Activated naive CD4-positive, alpha-beta T cell treated with anti-CD3 and anti-CD28 coated beads, Interleukin-2, amount 50 U/mL, for 16 hours (primary cell): Measurements from ENCODE around the gene DOHH.

Experiments used
- DNase-seq: peaks from one replicate; pipeline ENCODE4 v3.0.0-alpha.2; 2020

Gene DOHH

GRCh38 chr19:3500429-3501101, at the start of gene DOHH:
Gene DOHH, minus strand, starts transcription at chr19:3500674. Its CDS starts 3,860 bp downstream, at chr19:3496814.
- DNase-seq = peak; percentile 97

- DNase-seq = no peak
These were observed 49.3 kb upstream of the DOHH start for GRCh38 chr19:3549816-3550215.

DNA sequence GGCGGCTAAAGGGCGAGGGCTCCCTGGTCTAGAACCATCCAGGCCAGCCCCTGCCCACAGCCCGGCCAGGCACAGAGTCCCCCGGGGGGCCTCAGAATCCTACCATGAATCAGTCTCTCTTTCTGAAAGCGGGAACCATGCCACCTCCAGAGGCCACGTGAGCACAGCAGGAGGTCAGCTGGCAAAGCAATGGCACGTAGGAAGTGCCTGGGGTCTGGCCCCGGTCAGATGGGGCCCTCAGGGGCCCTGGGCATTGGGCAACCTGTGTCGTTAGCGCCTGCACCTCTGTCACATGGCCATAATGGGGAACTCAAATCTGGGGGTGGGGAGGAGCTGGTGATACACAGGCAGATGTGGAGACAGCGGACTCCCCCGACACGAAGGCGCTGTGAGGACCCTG, 48.1 kb upstream of the DOHH start:
- DNase-seq = no peak

GRCh38 chr19:3547767-3548282, 47.4 kb upstream of the DOHH start:
- no peak for DNase-seq

DNA sequence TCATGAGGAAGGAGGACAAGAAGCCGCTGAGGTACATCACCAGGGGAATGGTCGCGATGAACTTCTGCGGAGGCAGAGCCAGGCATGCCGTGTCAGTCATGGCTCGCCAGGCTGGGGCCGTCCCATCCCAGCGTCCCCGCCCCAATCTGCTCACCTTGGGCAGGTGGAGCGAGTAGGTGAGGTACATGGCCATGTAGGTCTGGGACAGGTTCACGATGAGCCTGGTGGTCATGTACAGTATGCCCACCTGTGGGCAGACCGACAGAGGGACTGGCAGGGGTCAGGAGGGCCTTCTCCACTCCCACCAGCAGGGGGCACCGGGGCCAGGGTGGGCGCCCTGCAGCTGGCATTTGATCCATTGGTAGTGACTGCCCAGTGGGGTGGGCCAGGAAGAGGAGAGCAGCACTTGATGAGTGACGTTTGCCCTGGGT, 46.8 kb upstream of the DOHH start:
- peak; percentile 42 for DNase-seq

DNA sequence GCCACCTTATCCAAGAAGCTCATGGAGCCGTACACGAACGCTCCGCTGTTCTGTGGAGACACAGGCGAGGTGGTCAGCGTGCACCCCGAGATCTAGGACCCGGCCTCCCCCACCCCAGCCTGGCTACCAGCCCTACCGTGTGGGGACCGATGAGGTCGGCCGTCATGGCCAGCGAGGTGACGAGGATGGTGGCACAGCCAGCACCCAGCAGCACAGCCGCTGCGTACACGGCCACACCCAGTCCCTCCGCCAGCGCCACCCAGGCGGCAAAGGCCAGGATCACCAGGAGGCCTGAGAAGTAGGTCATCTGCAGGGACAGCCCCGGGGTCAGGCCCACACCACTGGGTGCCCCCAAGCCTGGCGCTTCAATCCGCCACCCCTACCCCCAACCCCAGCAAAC, 45.6 kb upstream of the DOHH start:
- no peak for DNase-seq

DNA sequence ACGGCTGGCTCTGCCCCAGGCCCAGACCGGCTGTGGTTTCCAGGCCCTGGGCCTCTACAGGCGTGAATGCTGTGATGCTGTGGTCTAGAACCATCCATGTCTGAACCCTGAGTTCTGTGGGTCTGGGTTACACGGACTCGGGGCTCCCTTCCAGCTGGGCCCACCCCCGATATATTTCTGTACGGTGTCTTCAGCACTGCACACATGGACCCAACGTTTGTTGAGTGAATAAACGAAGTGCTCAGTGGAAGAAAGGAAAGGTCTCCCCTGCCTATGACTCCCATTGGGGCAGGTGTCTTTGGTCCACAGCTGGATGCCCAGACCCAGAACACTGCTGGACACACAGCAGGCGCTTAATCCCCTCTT, 45.2 kb upstream of the DOHH start:
- no peak for DNase-seq

DNA sequence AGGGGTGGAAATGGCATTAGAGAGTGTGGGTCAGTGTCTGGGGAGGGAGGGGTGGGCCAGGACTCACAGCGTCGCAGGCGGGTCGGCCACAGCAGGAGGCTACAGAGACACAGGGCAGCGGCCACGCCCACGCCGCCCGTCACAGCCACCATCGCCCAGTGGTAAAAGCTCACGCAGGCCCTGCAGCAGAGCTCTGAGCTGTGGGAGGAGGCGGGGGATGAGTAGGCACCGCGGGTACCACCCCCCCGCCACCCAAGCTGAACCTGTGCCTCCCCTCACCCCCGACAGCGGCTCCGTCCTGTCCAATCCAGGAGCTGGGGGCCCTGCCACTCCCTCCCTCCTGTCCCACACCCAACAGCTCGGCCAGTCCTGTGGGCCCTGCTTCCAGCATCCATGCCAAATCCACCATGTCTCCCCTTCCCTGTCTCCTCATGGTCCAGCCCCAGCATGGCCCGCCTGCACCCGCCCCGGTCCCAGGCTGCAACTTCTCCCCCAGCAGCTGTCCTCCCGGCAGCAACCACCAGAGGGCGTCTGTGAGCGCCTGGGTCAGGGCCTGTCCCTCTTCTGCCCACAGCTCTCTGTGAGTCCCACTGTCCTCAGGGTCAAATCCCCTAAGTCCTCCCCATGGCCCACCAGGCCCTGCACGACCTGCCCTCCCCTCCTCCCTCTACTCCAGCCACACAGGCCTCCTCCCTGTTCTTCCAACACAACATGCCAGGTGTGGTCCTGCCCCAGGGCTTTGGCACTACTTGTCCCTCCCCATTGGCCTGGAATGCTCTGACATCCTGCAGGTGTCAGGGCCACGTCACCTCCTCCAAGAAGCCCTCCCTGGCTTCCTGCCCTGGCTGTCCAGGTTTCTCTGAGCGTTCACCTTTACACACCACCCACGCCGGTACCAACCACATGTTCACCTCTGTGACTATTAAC, 44.5 kb upstream of the DOHH start:
- DNase-seq = peak; percentile 77

DNA sequence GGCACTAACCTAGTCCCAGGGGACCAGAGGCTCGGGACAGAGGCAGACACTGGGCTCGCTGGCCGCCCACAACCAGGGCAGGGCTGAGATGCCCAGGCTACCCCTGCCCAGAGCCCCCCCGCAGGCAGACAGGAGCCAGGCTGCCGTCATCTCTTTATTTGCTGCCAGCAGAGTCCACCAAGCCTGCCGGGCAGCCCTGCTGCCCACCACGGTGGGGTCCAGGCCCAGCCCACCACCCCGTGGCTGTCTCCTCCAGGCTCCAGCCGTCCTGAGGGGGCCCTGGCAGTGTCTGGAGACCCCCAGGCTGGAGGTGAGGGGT, 43.5 kb upstream of the DOHH start:
- no peak for DNase-seq

GRCh38 chr19:3543150-3544057, 42.9 kb upstream of the DOHH start:
- no peak for DNase-seq

- DNase-seq = no peak
These were observed 39.3 kb upstream of the DOHH start for GRCh38 chr19:3539756-3540118.

GRCh38 chr19:3538965-3539755, 38.7 kb upstream of the DOHH start, which contains the start of gene TEKTIP1:
Gene TEKTIP1, plus strand, starts transcription at chr19:3539174. Its CDS starts 4 bp downstream, at chr19:3539178.
- no peak for DNase-seq

DNA sequence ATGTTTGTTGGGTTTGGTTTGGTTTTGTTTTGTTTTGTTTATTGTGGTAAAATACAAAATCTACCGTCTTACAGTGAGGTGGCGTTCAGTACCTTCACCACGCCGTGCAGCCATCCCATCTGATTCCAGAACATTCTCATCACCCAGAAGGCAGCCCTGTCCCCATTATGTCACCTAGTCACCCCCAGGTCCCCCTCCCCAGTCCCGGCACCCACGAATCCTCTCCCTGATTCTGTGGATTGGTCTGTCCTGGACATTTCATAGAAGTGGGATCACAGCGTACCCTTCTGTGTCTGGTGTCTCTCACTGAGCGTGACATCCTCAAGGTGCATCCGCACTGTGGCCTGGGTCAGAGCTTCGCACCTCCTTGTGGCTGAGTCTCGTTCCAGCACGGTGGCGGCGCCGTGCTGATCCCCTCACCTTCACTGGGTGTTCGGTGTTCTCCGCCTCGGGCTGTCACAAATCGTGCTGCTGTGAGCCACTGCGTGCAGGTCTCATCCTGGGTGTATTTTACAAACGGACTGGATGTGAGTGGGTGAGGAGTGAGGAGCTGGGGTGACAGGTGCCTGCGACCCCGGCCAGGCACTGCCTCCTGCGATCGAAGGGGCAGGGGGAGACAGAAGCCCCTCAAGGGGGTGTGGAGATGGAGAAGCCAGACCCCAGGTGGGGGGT, 37.9 kb upstream of the DOHH start:
- no peak for DNase-seq

- DNase-seq = no peak
These were observed 37.2 kb upstream of the DOHH start for GRCh38 chr19:3537438-3538240.

- DNase-seq = no peak
These were observed 36.6 kb upstream of the DOHH start for GRCh38 chr19:3537101-3537437.

DNA sequence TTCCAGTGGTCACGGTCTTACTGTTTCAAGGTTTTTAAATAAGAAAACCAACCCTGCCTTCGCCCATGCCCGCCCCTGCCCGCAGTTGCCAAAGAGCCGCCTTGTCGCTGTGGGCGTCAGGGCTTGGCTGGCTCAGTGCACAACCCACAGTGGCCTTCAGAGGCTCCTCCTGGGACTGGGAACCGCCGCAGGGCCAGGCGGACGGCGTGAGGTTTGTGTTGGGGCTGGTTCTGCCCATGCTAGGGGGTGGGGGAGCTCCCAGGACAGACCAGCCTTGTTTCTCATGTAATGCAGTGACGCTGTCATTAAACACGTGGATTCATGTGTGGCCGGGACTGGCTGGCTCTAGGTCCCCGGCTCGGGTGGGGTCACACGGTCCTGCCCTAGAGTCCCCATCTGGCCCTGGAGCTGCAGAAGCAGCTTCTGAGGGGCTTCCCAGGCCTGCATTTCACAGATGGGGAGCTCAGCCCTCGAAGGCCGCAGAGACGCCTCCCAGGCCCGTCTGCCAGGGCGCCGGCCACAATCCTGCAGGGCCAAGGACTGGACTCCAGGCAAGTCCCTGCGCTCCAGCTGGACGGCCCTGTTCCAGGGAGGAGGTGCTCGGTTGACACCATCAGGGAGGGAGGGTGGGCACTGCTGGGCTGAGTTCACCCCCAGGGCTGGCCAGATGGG, 36.1 kb upstream of the DOHH start:
- no peak for DNase-seq

GRCh38 chr19:3535981-3536380, 35.5 kb upstream of the DOHH start:
- no peak for DNase-seq

DNA sequence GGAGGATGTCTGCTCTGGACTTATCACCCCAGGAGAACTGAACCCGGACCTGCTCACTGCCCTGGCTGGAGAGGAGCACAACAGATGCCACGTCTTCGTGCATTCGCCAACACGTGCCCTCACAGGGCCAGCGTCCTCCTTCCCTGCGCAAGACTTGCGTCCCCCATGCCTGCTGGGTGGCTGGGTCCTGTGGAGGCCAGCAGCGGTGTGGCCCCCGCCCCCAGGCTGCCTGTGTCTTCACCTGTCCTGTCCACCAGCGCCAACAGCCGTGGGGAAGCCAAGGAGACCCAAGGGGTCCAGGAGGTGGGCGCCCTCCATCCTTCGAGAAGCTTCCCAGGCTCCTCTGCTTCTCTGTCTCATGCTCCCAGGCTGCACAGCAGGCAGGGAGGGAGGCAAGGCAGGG, 35.1 kb upstream of the DOHH start:
- DNase-seq = no peak

DNA sequence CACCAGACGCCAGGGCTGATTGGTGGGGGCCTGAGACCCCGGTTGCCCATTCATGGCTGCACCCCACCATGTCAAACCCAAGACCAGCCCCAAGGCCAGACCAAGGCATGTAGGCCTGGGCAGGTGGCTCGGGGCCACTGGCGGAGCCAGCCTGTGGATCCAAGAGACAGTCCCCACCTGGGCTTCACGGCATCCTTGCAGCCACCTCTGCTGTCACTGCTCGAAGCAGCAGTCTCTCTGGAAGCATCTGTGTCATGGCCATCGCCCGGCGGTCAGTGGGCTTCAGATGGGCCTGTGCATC, 34.7 kb upstream of the DOHH start:
- no peak for DNase-seq
